Activated CD4-positive, CD25-positive, alpha-beta regulatory T cell treated with anti-CD3 and anti-CD28 coated beads, Interleukin-2, amount 50 U/mL, for 24 hours (primary cell): ENCODE measurements around the gene XPC.

ENCODE experiments used
- ATAC-seq, 2 donors: fragments of 150-1000 bp; cut with Tn5 transposase; one replicate each; pipeline ENCODE4 v1.10.0; 2021; ENCODE audit warnings: mild to moderate bottlenecking in 1 of 2, moderate library complexity in 1 of 2

XPC gene

GRCh38 chr3:14169871-14170270 lies 8.5 kb downstream of the XPC start:
- ATAC-seq, result no peak

DNA sequence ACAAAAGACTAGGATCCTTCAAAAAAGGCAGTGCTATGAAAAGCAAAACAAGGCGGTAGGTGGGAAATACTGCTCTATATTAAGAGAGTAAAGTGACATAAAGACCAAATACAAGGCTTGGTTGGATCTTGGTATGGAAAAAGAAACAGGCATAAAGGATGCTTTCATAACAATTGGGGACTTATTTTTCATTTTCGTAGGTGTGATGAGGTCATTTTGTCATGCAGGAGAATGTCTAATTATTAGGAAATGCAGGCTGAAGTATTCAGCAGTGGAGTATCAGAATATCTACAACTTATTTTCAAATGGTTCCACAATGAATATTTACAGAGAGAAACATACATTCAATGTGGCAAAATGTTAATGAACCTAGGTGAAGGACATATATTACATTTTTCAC lies 9.0 kb downstream of the XPC start:
- no peak for ATAC-seq

- no peak for ATAC-seq
Measured at GRCh38 chr3:14166877-14167603, 11.4 kb downstream of the XPC start.

DNA sequence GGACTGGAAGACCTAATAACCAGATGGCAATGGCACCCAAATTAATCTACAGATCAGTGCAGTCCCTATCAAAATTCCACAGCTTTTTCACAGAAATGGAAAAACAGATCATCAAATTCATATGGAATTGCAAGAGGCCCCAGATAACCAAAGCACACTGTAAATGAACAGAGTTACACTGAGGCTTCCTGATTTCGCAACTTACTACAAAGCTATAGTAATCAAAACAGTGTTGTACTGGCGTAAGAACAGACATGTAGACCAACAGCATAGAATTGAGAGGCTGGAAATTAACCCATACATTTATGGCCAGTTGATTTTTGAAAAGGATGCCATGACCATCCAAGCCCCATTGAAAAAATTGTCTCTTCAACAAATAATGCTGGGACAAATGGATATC lies 16.2 kb downstream of the XPC start:
- no peak for ATAC-seq

DNA sequence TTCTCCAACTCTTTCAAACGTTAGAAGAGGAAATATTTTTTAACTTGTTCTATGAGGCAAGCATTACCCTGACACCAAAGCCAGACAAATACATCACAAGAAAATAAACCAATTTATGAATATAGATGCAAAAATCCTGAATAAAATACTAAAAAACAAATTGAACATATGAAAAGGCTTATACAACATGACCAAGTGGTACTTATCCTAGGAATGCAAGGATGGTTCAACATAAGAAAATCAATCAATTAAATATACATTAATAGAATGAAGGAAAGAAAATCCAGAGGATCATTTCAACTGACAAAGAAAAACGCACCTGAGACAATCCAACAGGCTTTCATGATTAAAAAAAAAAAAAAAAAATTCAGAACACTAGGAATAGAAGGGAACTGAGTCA lies 17.1 kb downstream of the XPC start:
- no peak for ATAC-seq

- no peak for ATAC-seq
Measured at GRCh38 chr3:14159426-14159825, 19.0 kb downstream of the XPC start.

DNA sequence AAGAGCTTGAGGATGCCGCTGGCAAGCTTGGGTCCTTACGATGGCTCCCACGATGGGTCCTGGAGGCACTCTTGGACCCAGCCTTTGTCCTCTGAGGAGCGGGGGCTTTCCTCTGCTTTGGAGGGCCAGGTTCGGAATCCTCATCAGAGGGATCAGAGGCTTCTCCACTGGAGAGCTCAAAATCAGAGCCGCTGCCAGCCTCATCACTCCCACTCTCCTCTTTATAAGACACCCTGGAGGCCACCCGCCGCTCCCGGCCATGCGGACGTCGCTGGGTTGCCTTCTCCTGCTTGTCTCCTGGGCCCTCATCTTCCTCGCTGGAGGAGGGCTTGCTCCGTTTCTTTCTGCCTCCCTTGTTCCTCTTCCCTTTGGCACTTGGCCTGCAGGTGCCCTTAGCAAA lies 20.0 kb downstream of the XPC start:
- ATAC-seq, result no peak

DNA sequence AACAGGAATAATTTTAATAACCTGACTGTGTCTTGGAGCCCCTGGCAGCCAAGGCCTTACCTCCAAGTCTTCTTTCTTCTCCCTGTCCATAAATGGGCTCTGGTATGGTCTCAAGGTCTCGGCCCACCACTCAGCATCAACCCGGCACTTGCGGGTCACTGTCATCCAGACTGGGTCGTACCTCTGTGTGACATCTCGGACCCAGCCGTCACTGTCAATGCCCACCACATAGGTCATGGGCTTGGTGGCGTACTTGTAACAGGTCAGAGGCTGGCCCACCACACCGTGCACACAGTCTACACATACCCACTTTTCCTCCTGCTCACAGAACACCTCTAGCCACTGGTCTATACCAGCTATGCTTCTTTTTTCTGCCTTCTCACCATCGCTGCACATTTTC lies 20.4 kb downstream of the XPC start:
- no peak for ATAC-seq

DNA sequence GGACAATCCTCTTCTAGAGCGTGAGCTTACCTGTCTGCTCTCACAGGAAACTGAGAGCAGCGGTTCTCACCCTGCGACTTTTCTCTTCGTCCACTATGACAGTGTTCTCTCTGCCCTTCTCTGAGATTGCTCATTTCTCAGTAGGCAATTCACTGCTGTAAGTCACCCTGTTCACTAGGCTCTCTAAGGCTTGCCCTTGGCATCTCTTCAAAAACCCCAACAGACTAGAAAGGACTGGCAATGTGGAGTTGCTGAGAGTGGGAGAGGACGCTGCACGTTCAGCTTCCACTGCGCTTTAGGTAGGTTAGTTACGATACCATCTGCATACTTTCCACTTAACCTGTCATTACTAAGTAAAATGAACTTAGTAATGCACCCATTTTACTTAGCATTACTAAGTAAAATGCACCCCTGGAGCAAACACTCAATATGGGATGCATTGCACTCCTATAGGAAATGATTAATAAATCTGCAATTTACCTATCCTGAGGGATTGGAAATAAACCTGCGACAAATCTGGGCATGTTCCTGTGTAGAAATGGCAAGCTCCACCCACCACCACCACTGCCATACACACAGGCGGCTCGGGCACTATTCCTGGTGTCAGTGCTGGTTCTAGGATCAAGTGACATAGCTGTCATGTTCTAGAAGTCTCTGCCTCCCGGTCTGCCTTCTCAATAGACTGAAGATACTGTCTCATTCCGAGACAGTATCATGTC lies 21.4 kb downstream of the XPC start:
- no peak for ATAC-seq

DNA sequence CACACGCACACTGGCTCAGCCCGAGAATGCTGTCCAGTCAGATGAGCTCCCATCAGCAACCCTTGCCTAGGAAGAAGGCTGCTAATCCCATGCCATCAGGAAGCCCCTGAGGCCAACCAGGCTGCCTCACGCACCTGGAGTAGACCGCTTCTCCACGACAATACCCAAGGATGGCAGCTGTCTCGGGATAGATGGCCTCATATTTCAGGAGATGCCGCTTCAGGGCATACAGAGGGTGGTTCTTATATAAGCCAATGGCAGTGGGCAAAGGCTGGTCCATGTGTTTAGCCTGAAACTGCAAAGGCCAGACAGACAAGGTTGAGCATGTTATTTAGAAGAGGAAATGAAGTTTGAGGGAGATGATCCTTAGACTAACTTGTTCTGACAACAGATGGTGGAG lies 22.2 kb downstream of the XPC start:
- no peak for ATAC-seq

DNA sequence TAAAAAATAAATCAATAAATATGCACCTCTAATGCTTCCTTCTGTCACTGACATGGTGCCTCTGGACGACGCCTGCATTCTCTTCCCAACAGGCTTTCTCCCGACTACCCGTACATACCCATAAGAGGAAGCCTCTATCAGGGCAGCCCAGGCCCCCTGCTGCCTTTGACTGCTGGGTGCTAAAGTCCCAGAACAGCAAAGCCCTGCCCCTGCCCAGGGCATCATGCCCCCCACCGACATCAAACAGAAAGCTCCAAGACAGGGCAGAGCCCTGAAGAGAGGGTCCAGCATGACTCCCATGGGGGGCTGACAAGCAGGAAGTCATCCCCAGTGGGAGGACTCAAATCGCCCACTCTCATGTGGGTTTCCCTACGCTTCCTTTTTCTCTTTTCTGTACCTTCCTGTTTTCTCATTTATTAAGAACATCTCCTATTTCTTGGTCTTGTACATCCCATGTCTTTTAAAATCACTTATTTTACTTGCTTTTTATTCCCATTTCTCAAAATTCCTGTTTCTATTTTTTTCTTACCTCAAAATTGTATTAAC lies 23.4 kb downstream of the XPC start:
- no peak for ATAC-seq

DNA sequence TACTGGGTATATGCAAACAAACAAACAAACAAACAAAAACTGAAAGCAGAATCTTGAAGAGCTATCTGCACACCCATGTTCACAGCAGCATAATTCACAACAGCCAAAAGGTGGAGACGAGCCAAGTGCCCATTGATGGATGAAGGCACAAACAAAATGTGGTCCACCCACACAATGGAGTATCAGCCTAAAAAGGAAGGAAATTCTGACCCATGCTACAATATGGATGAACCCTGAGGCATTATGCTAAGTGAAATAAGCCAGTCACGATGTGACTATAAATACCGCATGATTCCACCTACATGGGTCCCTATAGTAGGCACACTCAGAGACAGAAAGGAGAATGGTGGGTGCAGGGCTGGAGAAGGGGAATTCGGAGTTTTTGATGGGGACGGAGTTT lies 24.1 kb downstream of the XPC start:
- no peak for ATAC-seq

DNA sequence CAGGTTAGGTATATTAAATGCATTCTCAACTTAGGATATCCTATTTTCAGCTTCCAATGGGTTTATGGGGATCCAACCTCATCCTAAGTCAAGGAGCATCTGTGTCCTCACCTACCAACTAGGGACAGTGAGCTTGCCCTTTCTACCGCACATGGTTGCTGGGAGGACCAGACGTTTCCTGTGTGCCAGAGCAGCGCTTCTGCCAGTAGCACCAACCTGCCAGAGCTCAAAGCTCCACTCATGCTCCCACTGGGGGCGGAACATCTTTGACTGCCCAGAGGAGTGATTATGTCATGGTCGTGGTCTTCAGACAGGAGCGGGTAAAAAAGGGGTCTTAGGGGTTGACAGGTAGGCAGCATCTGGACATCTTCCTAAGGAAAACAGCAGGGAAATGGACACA lies 24.7 kb downstream of the XPC start:
- ATAC-seq, result no peak

GRCh38 chr3:14152963-14153355 lies 25.4 kb downstream of the XPC start:
- ATAC-seq, result no peak

DNA sequence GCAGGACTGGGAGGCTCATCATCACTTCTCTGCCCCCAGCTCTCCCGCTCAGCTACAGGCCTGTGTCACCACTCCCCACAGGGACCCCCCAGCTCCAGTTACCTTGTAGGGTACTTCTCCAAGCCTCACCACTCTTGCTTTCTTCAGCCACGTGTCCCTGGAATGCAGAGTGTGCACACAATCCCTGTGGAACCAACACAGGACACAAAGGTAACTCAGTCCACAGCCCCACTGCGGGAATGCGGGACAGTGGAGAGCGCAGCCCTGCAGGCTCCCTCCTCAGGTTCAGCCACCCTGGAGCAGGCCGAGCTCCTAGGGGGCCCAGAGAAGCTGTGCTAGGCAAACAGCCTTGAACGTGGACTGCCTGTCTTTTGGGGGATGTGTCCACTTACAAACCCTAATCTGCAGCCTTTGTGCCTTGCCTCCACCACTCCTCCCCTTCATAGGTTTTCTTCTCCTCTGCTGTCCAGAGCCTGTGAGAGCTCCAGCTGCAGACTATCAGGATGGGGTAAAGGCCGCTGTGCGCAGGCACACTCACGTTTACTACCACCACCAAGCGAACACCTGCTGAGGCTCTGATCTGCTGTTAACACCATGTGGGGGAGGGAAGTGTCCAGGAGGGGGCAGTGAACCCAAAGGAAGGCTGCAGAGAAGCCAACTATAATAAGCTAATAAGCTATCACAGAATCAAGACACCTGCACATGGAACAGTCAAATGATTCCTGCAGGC lies 26.0 kb downstream of the XPC start:
- ATAC-seq, result no peak

DNA sequence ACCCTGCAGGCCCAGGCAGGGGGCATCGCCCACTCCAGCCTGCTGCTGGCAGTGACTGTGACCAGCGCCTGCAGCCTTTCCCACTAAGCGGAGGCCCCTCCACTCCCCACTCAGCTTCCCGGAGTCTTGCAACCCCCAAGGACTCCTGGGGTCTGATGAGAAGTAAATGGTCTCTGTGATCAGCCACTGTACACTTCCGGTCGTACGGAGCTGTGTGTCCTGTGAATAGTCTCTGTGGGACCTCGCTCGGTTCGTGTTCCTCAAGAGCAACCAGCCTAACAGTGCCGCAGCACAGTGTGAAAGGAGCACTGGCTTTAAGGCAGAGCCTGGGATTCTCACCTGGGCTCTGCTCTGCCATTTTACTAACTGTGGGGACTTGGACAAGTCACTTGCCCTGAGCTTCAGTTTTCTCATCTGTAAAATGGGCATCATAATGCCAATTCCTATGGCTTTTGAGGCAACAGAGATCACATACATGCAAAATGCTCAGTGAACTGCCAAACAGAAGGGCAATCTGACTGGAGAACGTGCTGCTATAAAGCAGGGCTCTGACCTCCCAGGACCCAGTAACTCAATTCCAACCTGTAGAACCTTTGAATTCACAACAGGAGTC lies 26.8 kb downstream of the XPC start:
- ATAC-seq, result no peak

DNA sequence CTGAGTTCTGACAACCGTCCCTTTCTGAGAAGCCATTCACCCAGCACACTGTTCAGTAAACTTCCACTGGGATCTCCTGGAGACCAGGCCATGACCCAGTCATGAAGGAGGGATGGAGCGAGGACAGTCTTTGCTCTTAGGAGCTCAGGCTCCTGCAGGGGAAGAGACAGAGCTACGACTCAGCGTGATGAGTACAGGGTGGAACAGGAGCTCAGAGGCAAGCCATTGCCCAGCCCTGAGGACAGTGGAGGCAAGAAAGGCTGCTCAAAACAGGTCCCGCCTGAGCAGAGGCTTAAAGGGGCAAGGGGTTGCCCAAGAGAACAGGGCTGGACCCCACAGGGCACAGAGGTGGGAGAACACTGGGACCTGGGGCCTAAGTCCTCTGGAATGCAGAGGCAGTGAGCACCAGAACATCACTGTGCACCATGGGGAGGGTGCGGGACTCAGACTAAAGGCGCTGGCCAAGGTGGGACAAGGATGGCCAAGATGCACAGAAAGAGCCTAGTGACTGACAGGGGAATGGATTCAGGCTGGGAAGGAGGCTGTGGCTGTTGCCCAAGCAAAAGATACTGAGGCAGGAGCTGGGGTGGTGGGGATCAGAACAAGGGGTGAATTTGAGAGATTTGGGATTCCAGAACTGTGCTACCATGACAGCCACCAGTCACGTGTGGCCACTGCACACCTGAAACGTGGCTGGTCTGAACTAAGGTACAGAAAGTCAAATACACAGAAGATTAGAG lies 27.7 kb downstream of the XPC start:
- ATAC-seq, result no peak

- ATAC-seq, result no peak
Measured at GRCh38 chr3:14150078-14150477, 28.3 kb downstream of the XPC start.

DNA sequence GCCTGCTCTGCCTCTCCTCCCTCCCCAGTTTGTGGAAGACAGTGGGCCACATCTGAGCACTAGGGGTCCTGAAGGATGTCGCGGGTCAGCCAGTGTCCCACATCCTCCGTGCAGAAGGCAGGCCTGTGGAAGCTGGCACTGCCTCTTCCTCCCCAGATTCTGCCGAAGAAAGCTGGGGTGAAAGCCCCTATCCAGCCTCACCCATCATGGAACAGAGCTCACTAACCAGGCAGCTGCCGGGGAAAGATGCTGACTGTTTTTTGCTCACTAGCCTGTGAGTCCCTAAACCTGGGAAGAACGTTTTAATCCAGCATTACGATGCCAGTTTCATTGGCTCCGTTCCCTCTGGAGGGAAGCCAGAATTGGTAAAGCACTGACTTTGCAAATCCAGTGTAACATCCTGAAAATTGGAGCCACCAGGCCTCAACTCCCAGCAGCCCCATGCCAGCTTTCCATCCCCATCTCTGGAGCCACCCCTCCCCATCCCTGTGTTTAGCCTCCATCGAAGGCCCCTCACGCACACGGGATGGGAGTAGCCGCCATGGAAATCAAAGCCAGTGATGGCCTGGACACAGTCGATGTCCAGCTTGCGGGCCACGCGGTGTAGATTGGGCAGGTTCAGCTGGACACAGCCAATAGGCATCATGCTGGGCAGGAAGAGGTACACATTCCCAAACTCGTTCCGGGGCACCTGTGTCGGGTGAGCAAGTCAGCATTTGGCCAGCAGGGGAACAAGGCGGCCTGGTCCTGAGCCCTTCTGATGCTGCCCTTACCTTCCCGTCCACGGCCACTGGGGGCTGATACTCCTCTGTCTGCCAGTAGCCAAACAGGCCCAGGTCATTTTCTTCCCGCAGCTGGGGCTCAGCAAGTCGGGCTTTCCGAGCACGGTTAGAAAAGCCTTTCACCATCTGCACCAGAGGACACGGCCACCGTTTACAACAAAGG lies 30.1 kb downstream of the XPC start:
- ATAC-seq, result no peak

DNA sequence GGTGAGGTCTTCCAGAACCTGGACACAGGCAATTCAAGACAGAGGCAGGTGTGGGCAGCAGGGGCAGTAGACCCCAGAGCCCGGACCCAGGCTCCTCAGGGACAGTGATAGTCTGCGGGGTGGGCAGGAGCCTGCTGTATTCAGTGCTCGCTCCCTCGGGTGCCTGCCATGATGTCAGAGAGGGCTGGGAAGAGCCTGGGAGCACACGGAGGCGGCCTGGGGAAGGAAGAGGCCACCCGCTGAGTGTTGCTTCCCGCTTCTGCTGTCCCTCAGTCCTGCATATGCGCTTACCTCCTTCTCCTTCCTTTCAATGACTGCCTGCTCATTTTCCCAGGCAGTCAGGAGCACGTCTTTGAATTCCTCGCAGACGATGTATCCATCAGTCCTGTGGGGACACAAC lies 30.8 kb downstream of the XPC start:
- ATAC-seq, result no peak

- ATAC-seq, result no peak
Measured at GRCh38 chr3:14147066-14147435, 31.4 kb downstream of the XPC start.
